ENCODE results near the gene OR8S1.
"Not testable (repeated sequence)": the region's sequence is repeated elsewhere in the genome, so short reads cannot be mapped to it uniquely, and the experiment has no call there.

The OR8S1 gene

GRCh38 chr12:48510111-48510510 is 15.3 kb upstream of the OR8S1 start:
- H3K4me3 ChIP-seq = no peak overlapping the region
- no peak overlapping the region for H3K4me2 ChIP-seq
- no peaks in the 10 kb centered on the region for H3K4me1 ChIP-seq
- H3K27ac ChIP-seq = no peak overlapping the region
- H3K36me3 ChIP-seq = no peaks in the 10 kb centered on the region
- H3K9ac ChIP-seq = no peak overlapping the region
- TF ChIP-seq Cebpa-rat (IDR thresholded peaks at IDR 0.05) = no peak
- H3K27me3 ChIP-seq = no peaks in the 10 kb centered on the region
- H4K20me1 ChIP-seq = no peaks in the 10 kb centered on the region
- H3K9me3 ChIP-seq (replicated peaks in 1 of 11) = peaks cover 39 to 61% (median 49%) of the 10 kb centered on the region in 11 experiments

GRCh38 chr12:48512855-48513254 is 12.6 kb upstream of the OR8S1 start:
- no peaks in the 10 kb centered on the region for H3K36me3 ChIP-seq
- no peaks in the 10 kb centered on the region for H3K4me1 ChIP-seq
- H3K27ac ChIP-seq = no peak overlapping the region
- H3K9me3 ChIP-seq (replicated peaks in 1 of 11) = peaks cover 39 to 61% (median 49%) of the 10 kb centered on the region in 11 experiments
- TF ChIP-seq Cebpa-rat (IDR thresholded peaks at IDR 0.05) = no peak
- H4K20me1 ChIP-seq = no peaks in the 10 kb centered on the region
- H3K4me2 ChIP-seq = no peak overlapping the region
- H3K4me3 ChIP-seq = no peak overlapping the region
- no peaks in the 10 kb centered on the region for H3K27me3 ChIP-seq
- H3K9ac ChIP-seq = no peak overlapping the region

GRCh38 chr12:48514728-48515127 is 10.7 kb upstream of the OR8S1 start:
- Histone ChIP-seq H3K4me1 (no peaks in the 10 kb centered on the region), H3K27ac (no peak overlapping the region), H4K20me1 (no peaks in the 10 kb centered on the region), H3K9ac (no peak overlapping the region), H3K9me3 (replicated peaks in 1 of 11) (peaks cover 30 to 49% (median 39%) of the 10 kb centered on the region in 11 experiments), H3K4me2 (no peak overlapping the region), H3K27me3 (no peaks in the 10 kb centered on the region), H3K36me3 (no peaks in the 10 kb centered on the region), H3K4me3 (no peak overlapping the region)
- TF ChIP-seq Cebpa-rat (IDR thresholded peaks at IDR 0.05) = no peak

- not testable (repeated sequence) for H3K36me3 ChIP-seq; H3K4me1 ChIP-seq; H4K20me1 ChIP-seq; H3K4me2 ChIP-seq; H3K27me3 ChIP-seq; H3K4me3 ChIP-seq; H3K27ac ChIP-seq; H3K9me3 ChIP-seq (replicated peaks in 1 of 11); H3K9ac ChIP-seq
Observed at GRCh38 chr12:48520381-48520780, 5.1 kb upstream of the OR8S1 start.

GRCh38 chr12:48527891-48528670 is 2.6 kb downstream of the OR8S1 start:
- no peaks in the 10 kb centered on the region for H3K36me3 ChIP-seq
- peaks cover 0 to 7% (median 0%) of the 10 kb centered on the region in 11 experiments; a peak in 3 of 22 replicates for H3K9me3 ChIP-seq (replicated peaks in 1 of 11)
- no peak for TF ChIP-seq Cebpa-rat (IDR thresholded peaks at IDR 0.05)
- H3K27ac ChIP-seq = no peak overlapping the region
- H3K27me3 ChIP-seq = no peaks in the 10 kb centered on the region
- no peak overlapping the region for H3K4me2 ChIP-seq
- H4K20me1 ChIP-seq = no peaks in the 10 kb centered on the region
- no peak overlapping the region for H3K9ac ChIP-seq
- no peaks in the 10 kb centered on the region for H3K4me1 ChIP-seq
- H3K4me3 ChIP-seq = no peak overlapping the region

GRCh38 chr12:48532601-48533000 is 7.2 kb downstream of the OR8S1 start:
- no peak overlapping the region for H3K4me3 ChIP-seq
- H3K27ac ChIP-seq = no peak overlapping the region
- no peak overlapping the region for H3K9ac ChIP-seq
- TF ChIP-seq Cebpa-rat (IDR thresholded peaks at IDR 0.05) = no peak
- peaks cover 0 to 14% (median 7%) of the 10 kb centered on the region in 11 experiments; a peak in 9 of 22 replicates for H3K9me3 ChIP-seq (replicated peaks in 1 of 11)
- no peaks in the 10 kb centered on the region for H4K20me1 ChIP-seq
- no peaks in the 10 kb centered on the region for H3K4me1 ChIP-seq
- no peaks in the 10 kb centered on the region for H3K27me3 ChIP-seq
- H3K36me3 ChIP-seq = no peaks in the 10 kb centered on the region
- no peak overlapping the region for H3K4me2 ChIP-seq

- Histone ChIP-seq H3K4me3 (no peak overlapping the region), H4K20me1 (no peaks in the 10 kb centered on the region), H3K27me3 (no peaks in the 10 kb centered on the region), H3K4me1 (no peaks in the 10 kb centered on the region), H3K9ac (no peak overlapping the region), H3K9me3 (replicated peaks in 1 of 11) (peaks cover 0 to 9% (median 7%) of the 10 kb centered on the region in 11 experiments; a peak in 9 of 22 replicates), H3K36me3 (no peaks in the 10 kb centered on the region), H3K4me2 (no peak overlapping the region), H3K27ac (no peak overlapping the region)
- no peak for TF ChIP-seq Cebpa-rat (IDR thresholded peaks at IDR 0.05)
Observed at GRCh38 chr12:48536602-48537001, 11.2 kb downstream of the OR8S1 start.

- H3K4me1 ChIP-seq = no peaks in the 10 kb centered on the region
- H3K27me3 ChIP-seq = no peaks in the 10 kb centered on the region
- no peak overlapping the region for H3K4me2 ChIP-seq
- no peaks in the 10 kb centered on the region for H3K36me3 ChIP-seq
- no peak overlapping the region for H3K4me3 ChIP-seq
- H4K20me1 ChIP-seq = no peaks in the 10 kb centered on the region
- H3K9me3 ChIP-seq (replicated peaks in 1 of 11) = no peaks in the 10 kb centered on the region
- no peak overlapping the region for H3K9ac ChIP-seq
- no peak for TF ChIP-seq Cebpa-rat (IDR thresholded peaks at IDR 0.05)
- no peak overlapping the region for H3K27ac ChIP-seq
Observed at GRCh38 chr12:48542300-48542928, 17.0 kb downstream of the OR8S1 start.

GRCh38 chr12:48545833-48546469 is 20.5 kb downstream of the OR8S1 start:
- Histone ChIP-seq H3K36me3 (no peaks in the 10 kb centered on the region), H3K9me3 (replicated peaks in 1 of 11) (peaks cover 0 to 5% (median 2%) of the 10 kb centered on the region in 11 experiments; a peak in 11 of 22 replicates), H3K4me1 (no peaks in the 10 kb centered on the region), H3K9ac (no peak overlapping the region), H3K4me3 (no peak overlapping the region), H3K27ac (no peak overlapping the region), H4K20me1 (no peaks in the 10 kb centered on the region), H3K4me2 (no peak overlapping the region), H3K27me3 (no peaks in the 10 kb centered on the region)
- no peak for TF ChIP-seq Cebpa-rat (IDR thresholded peaks at IDR 0.05)

- not testable (repeated sequence) for H3K4me2 ChIP-seq, H3K27me3 ChIP-seq, H3K9ac ChIP-seq, H4K20me1 ChIP-seq, H3K4me3 ChIP-seq, H3K36me3 ChIP-seq, H3K4me1 ChIP-seq, H3K27ac ChIP-seq
- H3K9me3 ChIP-seq (replicated peaks in 1 of 11) = peaks cover 0 to 13% (median 11%) of the 10 kb centered on the region in 11 experiments; a peak in 18 of 22 replicates
Observed at GRCh38 chr12:48547012-48547411, 21.6 kb downstream of the OR8S1 start.

GRCh38 chr12:48551636-48552035 is 26.2 kb downstream of the OR8S1 start:
- H3K9me3 ChIP-seq (replicated peaks in 1 of 11) = peaks cover 0 to 20% (median 12%) of the 10 kb centered on the region in 11 experiments; a peak in 18 of 22 replicates
- not testable (repeated sequence) for H3K4me2 ChIP-seq, H4K20me1 ChIP-seq, H3K27me3 ChIP-seq, H3K9ac ChIP-seq, H3K27ac ChIP-seq, H3K36me3 ChIP-seq, H3K4me3 ChIP-seq, H3K4me1 ChIP-seq

- not testable (repeated sequence) for H3K4me1 ChIP-seq, H3K27me3 ChIP-seq, H3K27ac ChIP-seq, H3K4me3 ChIP-seq, H4K20me1 ChIP-seq, H3K36me3 ChIP-seq, H3K4me2 ChIP-seq, H3K9ac ChIP-seq
- H3K9me3 ChIP-seq (replicated peaks in 1 of 11) = peaks cover 0 to 20% (median 11%) of the 10 kb centered on the region in 11 experiments; a peak in 17 of 22 replicates
Observed at GRCh38 chr12:48553666-48554343, 28.4 kb downstream of the OR8S1 start.

All from BLaER1 treated with 17β-estradiol and CSF1 and Interleukin-3, amounts not matched to agents 10 nM and 100 nM (cell line).